Hematopoietic multipotent progenitor cell treated with erythropoietin and hydrocortisone succinate and interleukin-3 and kit ligand, for 15 days (in vitro differentiated cells): ENCODE measurements around the gene ARHGEF4.
A peak's percentile ranks its signal among the peaks of the same experiment; 100 is the strongest.

ENCODE experiments used
- DNase-seq: peaks from one replicate; pipeline ENCODE4 v3.0.0-alpha.2; 2015; ENCODE audit warnings: low spot score

The ARHGEF4 gene

GRCh38 chr2:130852521-130853115 lies 15.9 kb downstream of the ARHGEF4 start:
- no peak for DNase-seq

- no peak for DNase-seq
Observed at GRCh38 chr2:130853391-130853790, 16.7 kb downstream of the ARHGEF4 start.

- DNase-seq: no peak
Observed at GRCh38 chr2:130854301-130854700, 17.6 kb downstream of the ARHGEF4 start.

- no peak for DNase-seq
Observed at GRCh38 chr2:130864830-130865800, 28.4 kb downstream of the ARHGEF4 start.

- no peak for DNase-seq
Observed at GRCh38 chr2:130869441-130870160, 32.9 kb downstream of the ARHGEF4 start.

- no peak for DNase-seq
Observed at GRCh38 chr2:130870161-130870485, 33.4 kb downstream of the ARHGEF4 start.

GRCh38 chr2:130870779-130871178 lies 34.1 kb downstream of the ARHGEF4 start:
- DNase-seq: no peak

- no peak for DNase-seq
Observed at GRCh38 chr2:130871843-130872740, 35.4 kb downstream of the ARHGEF4 start.

GRCh38 chr2:130872741-130873125 lies 36.0 kb downstream of the ARHGEF4 start:
- DNase-seq: no peak

GRCh38 chr2:130873700-130874346 lies 37.1 kb downstream of the ARHGEF4 start:
- peak; percentile 23 for DNase-seq

GRCh38 chr2:130874512-130874911 lies 37.8 kb downstream of the ARHGEF4 start:
- no peak for DNase-seq

- DNase-seq: no peak
Observed at GRCh38 chr2:130875935-130876334, 39.2 kb downstream of the ARHGEF4 start.

- no peak for DNase-seq
Observed at GRCh38 chr2:130877258-130877657, 40.5 kb downstream of the ARHGEF4 start.

GRCh38 chr2:130878316-130878715 lies 41.6 kb downstream of the ARHGEF4 start:
- DNase-seq: no peak

- no peak for DNase-seq
Observed at GRCh38 chr2:130878933-130879332, 42.2 kb downstream of the ARHGEF4 start.

GRCh38 chr2:130882111-130882690 lies 45.5 kb downstream of the ARHGEF4 start:
- DNase-seq: no peak

- DNase-seq: no peak
Observed at GRCh38 chr2:130882991-130883390, 46.3 kb downstream of the ARHGEF4 start.

GRCh38 chr2:130883496-130883895 lies 46.8 kb downstream of the ARHGEF4 start:
- no peak for DNase-seq

- DNase-seq: no peak
Observed at GRCh38 chr2:130884013-130884412, 47.3 kb downstream of the ARHGEF4 start.

GRCh38 chr2:130884503-130884902 lies 47.8 kb downstream of the ARHGEF4 start:
- DNase-seq: no peak

- DNase-seq: no peak
Observed at GRCh38 chr2:130887643-130888042, 50.9 kb downstream of the ARHGEF4 start.
